GM19372 (cell line): ENCODE results near the gene TPRA1.

ENCODE experiments used
- ATAC-seq: cut with Tn5 transposase; IDR thresholded peaks from one replicate; pipeline ENCODE4 v1.9.1; 2021; ENCODE audit warnings: mild to moderate bottlenecking, low read depth, moderate library complexity; ENCODE audit not compliant: unreplicated experiment

The TPRA1 gene

DNA sequence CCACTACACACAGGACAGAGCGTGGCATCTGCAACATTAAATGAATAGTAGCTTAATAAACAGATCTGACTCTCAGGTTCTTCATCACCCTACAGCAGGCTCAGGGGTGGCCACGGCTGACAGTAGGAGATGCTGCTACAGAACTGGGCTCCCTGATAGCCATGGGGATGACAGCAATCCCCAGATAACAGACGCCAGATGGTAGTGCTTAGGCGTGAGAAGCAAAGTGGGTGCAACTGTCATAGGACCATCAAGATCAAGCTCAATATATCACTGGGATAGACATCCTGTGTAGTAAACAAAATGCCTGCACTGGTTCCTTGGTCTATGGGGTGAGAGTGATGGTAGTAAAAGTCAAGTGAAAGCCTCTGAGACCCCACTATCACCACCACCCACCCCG lies 2.6 kb upstream of the TPRA1 start:
- ATAC-seq: no peak

GRCh38 chr3:127590282-127590592 lies 296 bp downstream of the TPRA1 start:
- peak; percentile 37 for ATAC-seq

DNA sequence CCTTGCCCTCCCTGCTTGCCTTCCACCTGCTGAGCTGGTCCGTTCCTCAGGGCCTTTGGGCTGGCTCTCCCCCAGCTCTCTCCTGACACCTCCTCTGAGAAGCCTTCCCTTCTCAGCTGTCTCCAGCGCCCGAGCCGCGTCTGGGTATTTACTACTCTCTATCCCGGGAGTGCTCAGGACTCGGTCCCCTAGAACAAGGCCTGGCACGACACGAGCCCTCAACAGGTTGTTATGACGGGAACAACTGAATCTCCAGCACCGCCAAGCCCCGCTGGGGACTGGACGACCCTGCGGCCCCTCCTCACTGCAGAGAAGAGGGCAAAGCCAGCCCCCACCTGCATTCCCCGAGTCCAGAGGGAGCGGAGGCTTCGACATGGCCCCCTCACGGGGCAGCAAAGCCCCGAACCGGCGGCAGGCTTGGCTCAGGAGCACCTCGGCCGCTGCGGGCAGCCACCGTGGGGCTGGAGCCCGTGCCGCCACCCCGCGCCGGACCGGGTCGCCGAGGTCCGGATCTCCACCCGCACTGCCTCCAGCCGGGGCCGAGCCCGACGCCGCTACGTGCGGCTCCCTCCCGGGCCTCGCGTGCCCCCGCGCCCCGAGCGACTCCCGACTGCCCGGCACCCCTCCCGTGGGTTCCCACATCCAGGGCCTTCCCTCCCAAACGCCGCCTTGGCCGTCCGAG lies 792 bp downstream of the TPRA1 start:
- ATAC-seq: peak; percentile 2

DNA sequence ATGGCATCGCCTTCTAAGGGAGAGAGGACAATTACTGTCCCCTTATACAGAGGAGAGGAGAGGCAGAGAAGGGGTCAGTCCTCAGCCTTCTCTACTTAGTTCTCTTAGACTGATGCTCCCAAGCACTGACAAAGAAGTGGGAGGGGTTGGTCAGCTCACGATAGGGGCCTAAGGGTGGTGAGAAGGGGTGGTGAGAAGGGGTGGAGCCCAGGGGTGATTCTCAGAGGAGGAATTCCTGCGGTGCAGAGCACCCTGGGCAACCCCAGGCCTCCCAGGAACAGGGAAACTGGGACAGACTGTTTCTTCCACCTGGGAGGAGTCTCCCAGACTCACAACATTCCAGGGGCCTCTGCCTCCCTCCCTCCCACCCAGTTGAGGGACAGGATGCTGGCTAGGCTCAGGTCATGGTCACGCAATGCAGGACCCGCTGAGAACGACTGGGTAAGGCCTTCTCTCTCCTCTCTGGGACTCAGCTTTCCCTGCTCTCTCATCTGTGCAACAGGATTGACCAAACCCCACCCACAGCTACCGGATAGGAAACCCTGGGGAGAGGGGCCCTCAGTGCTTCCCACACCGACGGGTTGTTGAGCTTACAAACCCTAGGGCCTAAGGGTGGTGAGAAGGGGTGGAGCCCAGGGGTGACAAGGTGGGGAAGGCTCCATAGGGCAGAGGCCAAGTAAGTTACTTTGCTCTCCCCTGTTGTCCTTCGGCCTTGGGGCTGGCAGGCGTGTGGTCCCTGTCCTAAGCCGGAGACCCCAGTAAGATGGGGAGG lies 1.5 kb downstream of the TPRA1 start:
- ATAC-seq: no peak

GRCh38 chr3:127587876-127588275 lies 2.7 kb downstream of the TPRA1 start:
- ATAC-seq: no peak

DNA sequence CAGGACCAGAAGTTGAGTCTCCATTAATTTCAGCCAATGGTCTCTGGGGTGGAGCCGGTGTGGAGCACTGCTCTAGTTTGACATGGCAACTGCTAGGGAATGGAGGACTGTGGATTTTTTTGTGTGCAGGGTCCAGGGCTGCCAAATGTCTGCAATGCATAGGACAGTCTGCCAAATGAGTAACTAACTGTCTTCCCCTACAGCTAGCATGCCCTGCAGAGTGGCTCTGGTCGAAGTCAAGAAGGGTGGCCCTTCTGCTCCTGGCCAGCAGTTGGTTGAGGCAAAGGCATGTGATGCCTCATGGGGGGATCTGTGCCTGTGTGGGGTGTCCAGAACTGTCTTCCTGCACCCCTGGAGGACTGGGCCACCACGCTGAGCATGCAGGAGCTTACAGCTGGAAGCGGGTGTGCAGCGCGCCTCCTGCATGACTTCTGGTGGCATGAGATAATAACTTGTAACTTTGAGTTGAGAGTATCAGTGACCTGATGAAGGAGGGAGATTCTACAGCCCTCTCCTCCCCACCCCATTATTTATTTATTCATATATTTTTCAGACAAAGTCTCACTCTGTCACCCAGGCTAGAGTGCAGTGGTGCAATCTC lies 4.6 kb downstream of the TPRA1 start:
- no peak for ATAC-seq

- no peak for ATAC-seq
Observed at GRCh38 chr3:127585163-127585812, 5.2 kb downstream of the TPRA1 start.

DNA sequence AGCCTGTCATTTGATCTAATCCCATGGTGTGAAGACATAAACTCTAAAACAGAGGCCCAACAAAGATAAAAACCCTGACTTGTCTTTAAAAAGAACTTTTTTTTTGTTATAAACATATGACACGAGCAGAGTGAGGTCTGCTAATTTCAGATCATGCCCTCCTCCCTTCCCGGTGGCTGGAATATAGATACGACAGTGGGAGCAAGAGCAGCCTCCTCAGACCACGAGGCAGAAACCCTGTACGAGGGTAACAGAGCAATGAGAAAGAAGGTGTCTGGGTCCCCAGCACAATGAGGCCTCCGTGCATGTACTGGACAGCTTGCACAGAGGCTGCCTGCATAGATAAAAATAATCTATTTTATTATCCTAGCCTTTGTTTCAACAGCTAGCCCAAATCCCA lies 5.8 kb downstream of the TPRA1 start:
- no peak for ATAC-seq

DNA sequence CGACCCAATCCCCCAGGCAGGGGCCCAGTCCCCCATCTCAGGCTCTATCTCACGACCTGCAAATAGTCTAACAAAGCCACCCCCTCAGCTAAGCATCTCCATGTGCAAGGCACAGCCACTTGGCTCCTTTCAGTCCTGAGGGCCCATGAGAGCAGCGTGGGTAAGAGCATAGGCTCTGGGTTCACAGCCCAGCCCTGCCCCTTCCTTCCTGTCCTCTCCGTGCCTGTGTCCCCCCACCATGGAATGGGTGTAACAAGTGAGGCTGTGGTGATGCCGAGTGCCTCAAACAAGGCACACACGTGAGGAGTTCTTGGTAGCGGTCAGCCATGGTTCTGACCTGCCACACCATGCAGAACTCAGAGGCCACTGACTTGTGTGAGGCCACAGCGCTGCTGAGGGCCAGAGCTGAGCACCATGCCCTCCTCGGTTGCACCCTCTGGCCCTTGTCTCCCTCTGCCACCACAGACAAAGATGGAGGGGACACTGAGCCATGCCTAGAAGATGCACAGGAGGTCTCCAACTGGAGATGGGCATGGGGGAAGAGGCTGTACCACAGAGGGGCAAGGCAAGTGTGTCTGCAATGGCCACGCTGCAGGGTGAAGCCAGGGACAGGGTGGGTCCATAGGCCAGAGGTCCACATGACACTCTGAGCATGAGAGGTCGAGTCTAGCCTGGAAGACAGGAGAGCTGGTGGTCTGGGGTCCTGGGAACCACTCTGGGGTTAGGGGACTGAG lies 10.0 kb downstream of the TPRA1 start:
- ATAC-seq: no peak

DNA sequence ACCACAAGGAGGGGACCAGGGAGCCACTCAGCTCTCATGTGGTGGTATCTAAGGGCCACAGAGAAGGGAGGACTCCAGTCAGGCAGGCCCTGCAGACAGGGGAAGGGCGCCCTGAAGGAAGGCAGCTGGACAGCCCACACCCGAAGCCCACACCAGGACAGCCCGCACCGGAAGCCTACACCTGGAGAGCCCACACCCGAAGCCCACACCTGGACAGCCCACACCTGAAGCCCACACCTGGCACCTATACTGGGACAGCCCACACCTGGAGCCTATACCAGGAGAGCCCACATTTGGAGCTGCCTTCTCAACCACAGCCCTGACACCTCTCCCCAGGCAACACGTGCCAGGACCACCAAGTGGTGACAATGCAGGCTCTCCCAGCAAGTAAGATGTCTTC lies 11.7 kb downstream of the TPRA1 start:
- ATAC-seq: no peak

DNA sequence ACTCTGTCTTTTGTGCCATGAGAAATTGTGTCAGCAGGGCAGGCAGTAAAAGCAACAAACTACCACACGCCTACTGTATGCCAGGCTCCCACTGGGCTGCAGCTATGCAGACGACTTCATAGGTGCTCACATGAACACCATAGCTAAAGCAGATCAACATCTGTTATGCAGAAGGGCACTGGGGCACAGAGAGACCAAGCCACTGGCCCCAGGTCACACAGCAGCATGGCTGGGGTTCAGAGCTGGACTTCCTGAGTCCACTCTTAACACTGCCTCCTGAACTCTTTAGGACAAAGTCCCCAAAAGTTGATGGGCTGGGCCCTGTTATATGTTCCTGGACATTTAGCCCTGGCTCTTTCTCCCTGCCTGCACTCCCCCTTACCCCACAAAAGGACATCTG lies 12.4 kb downstream of the TPRA1 start:
- ATAC-seq: no peak

DNA sequence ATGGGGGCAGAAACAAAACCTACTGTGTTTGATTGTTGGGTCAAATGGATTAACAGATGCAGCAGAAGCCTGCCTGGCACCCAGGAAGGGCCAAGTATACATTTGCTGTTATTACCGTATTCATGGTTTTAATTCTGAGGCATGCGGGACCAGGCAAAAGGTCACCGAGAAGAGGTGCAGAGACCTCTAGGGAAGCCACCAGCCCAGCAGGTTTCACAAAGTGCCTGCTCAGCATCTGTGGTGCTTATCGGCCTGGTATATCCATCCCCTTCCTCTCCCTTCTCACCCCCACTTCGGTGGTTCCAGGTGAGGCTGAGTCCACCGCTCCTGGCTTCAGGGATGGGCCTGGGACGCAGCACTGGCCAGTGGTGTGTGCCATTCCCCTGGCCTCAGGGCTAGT lies 13.1 kb downstream of the TPRA1 start:
- ATAC-seq: no peak

- peak; percentile 84 for ATAC-seq
Observed at GRCh38 chr3:127574880-127575878, 15.4 kb downstream of the TPRA1 start.

DNA sequence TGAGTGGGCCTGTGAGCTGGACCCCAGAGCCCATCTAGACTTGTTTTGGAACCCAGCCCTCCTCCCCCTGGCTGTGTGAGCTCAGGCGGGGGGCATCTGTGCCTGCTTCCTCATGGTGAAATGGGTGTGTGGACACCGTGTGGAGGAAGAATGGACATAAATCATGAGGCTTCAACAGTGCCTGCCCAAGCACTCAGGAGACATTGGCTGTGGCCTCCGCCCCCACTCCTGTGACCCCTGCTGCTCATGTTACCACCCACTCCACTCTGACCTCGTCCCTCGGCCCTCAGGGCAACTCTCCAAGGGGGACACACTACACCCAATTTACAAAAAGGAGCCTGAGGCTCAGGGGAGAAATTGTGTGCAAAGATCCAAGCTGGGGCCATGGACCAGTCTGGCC lies 16.6 kb downstream of the TPRA1 start:
- ATAC-seq: no peak

GRCh38 chr3:127573401-127573800 lies 17.1 kb downstream of the TPRA1 start:
- no peak for ATAC-seq

- no peak for ATAC-seq
Observed at GRCh38 chr3:127572735-127573134, 17.8 kb downstream of the TPRA1 start.

DNA sequence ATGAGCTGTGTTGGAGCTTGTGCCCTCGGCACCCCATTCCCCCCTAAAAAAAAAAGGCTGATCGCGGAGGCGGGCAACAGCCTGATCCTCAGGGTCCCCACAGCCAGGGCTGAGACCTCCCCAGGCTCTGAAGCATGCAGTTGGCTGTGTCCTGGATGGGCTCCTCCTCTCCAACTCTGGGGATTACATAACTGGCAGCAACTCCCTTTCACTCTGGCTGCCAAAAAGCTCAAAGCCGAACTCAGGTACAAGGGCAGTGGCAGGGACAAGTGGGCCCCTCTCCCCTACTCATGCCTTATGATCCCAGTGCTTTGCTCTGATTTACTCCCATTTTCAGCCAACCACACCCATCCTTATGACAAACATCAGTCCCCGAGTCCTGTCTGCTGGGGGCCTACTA lies 18.3 kb downstream of the TPRA1 start:
- ATAC-seq: no peak

- ATAC-seq: no peak
Observed at GRCh38 chr3:127570520-127570919, 20.0 kb downstream of the TPRA1 start.

GRCh38 chr3:127569160-127569559 lies 21.4 kb downstream of the TPRA1 start:
- no peak for ATAC-seq

DNA sequence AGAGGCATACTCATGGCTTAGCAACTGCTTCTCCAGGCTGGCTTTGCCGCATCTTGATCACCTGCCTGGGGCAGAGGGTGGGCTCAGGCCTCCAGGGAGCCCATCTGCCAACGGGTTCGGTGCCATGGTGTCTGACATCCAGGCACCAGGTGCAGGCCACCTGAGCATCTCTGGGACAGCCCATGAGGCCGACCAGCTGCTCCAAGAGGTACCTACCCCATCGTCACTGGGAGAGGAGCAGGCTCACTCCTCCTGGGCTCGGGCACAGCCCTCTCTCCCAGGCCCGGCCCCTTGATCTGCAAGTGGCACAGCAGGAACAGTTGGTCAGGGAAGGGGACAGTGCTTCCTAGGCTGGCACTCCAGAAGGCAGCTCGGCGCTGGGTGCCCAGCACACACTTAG lies 21.9 kb downstream of the TPRA1 start:
- ATAC-seq: no peak
